GM12874 (cell line): ENCODE data around the gene LIN7A.

Experiments
- TF ChIP-seq, protein P1 (sequence below): IDR thresholded peaks from 2 replicates; pipeline ENCODE4 v1.5.1; 2011; ENCODE audit warnings: low read depth, mild to moderate bottlenecking, control low read depth, low read length, moderate library complexity; ENCODE audit not compliant: insufficient read depth

The LIN7A gene

DNA sequence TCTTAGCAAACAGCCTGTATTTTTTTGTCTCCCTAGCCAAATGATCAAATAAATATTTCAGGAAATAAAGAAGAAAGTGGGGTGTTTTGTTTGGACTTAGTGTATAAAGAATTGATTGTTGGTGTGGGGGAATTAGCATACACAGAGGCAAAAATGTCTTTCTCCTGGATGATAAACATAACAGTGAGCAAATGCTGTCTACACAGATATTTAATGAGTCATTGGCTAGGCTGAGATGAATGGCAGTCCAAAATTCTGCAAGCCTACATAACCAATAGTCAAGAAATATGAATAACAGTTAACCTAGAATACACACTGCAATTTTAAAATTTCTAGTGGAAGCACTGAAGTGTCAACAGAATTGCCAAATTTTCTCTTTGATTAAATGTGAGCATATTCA, 185.3 kb downstream of the LIN7A start:
- TF ChIP-seq, protein P1, sequence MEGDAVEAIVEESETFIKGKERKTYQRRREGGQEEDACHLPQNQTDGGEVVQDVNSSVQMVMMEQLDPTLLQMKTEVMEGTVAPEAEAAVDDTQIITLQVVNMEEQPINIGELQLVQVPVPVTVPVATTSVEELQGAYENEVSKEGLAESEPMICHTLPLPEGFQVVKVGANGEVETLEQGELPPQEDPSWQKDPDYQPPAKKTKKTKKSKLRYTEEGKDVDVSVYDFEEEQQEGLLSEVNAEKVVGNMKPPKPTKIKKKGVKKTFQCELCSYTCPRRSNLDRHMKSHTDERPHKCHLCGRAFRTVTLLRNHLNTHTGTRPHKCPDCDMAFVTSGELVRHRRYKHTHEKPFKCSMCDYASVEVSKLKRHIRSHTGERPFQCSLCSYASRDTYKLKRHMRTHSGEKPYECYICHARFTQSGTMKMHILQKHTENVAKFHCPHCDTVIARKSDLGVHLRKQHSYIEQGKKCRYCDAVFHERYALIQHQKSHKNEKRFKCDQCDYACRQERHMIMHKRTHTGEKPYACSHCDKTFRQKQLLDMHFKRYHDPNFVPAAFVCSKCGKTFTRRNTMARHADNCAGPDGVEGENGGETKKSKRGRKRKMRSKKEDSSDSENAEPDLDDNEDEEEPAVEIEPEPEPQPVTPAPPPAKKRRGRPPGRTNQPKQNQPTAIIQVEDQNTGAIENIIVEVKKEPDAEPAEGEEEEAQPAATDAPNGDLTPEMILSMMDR: no peak

DNA sequence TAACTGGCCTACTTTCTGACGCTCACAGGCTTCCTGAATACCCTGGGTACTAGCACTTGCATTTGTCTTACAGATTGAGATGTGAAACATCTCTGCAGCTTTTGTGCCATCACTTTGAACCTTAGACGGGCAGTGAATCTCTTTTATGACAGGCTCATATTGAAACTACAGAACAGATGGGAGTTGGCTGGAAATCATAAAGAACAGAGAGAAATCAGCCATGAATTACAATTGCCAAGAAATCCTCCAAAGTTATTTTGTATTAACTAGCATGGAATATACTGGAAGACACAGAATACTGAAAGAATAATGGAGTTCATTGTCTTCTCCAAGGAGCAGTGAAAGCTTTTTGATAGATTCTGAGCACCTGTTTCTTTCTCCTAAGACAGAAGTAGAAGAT, 188.3 kb downstream of the LIN7A start:
- TF ChIP-seq, protein P1: no peak

DNA sequence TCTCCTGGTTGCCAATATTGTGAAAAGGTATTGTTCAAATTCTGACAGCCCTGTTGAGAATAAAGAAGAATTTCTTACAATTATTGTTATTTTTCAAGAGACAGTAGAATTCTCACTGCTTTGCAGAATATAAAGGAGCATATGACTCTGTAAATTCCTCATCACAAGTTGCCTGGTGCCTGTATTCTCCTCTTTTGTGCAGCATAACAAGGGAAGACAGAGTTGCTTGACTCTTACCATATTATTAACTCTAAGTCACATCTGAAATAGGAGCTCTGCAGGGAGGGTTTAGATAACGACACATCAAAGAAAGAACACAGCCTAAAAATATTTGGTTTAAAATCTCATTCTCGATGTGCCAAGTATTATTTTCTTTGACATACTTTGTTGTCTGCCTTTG, 189.9 kb downstream of the LIN7A start:
- TF ChIP-seq, protein P1: no peak

DNA sequence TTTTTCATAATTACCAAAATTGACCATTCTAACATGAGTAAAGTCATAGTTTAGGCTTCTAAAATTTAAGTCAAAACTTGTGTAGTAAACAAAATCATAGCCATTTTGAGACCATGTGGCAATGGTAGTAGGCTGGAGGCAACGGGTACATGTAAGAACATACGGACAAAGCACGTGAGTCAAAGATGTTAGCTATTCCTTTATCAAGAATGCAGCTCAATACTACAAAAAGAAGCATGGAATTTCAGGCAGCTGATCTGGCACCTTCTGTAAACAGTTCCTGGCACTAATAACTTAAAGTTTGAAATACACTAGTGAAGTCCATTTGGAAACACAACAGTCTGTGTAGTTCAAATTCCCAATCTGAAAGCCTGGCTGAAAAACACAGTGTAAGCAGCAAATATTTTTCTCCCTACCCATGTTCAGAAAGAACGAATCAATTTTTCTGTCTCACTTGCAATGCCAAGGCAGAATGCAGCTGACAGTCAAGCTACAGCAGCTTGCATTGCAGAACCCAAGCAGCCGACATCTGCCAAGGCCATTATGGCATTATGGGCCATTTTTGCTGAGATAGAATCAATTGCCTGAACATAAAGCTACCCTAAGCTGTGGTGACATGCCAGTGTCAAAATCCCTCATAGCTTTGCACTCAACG, 191.8 kb downstream of the LIN7A start:
- TF ChIP-seq, protein P1: no peak
